Measurements from ENCODE around the gene CDK6. TPM values are rescaled to one million over a fixed set of nuclear protein-coding genes. Genes with fewer than 3 reads are reported as not detected.

CDK6 gene
- total and polyA plus RNA-seq, 2 of the 8 experiments (the other 6 are each of a cell fraction or from before 2014, with no cell fraction given): 5.9 to 18.9 TPM

- TF ChIP-seq CTCF (IDR thresholded peaks at IDR 0.05; ENCODE audit: control extremely low read depth in 1 of 3, insufficient read depth in 1 of 3, low read depth in 1 of 3, low read length in 3 of 3) (no peak), TBP (IDR thresholded peaks at IDR 0.05; ENCODE audit: low read depth, low read length) (no peak)
Observed at GRCh38 chr7:92815412-92815811, 21.0 kb downstream of the CDK6 start (continued).

Measured in H1 (cell line).